ENCODE results near the gene EWSR1.

DNA sequence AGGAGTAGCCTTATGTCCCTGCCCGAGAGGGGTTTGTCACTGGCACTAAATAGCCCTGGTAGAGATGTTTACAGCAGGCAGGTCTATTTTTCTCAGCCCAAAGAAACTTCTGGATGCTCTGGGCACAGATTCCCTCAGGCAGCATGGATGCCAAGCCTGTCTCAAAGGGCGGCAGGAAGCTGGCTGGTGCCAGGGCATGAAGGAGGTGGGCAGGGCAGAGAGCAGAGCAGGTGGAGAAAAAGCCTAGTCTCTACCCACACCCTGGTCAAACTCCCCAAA lies 34.3 kb downstream of the EWSR1 start:
- TF ChIP-seq, protein P1, sequence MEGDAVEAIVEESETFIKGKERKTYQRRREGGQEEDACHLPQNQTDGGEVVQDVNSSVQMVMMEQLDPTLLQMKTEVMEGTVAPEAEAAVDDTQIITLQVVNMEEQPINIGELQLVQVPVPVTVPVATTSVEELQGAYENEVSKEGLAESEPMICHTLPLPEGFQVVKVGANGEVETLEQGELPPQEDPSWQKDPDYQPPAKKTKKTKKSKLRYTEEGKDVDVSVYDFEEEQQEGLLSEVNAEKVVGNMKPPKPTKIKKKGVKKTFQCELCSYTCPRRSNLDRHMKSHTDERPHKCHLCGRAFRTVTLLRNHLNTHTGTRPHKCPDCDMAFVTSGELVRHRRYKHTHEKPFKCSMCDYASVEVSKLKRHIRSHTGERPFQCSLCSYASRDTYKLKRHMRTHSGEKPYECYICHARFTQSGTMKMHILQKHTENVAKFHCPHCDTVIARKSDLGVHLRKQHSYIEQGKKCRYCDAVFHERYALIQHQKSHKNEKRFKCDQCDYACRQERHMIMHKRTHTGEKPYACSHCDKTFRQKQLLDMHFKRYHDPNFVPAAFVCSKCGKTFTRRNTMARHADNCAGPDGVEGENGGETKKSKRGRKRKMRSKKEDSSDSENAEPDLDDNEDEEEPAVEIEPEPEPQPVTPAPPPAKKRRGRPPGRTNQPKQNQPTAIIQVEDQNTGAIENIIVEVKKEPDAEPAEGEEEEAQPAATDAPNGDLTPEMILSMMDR (IDR thresholded peaks at IDR 0.05): no peak
- no peak for TF ChIP-seq ZFX (IDR thresholded peaks at IDR 0.05; ENCODE audit: borderline replicate concordance)
